GM18909 (cell line): ENCODE data around the gene AGTRAP.

Source experiments
- ATAC-seq: cut with Tn5 transposase; IDR thresholded peaks from one replicate; pipeline ENCODE4 v1.9.1; 2021; ENCODE audit warnings: mild to moderate bottlenecking; ENCODE audit not compliant: unreplicated experiment, poor library complexity

The AGTRAP gene

DNA sequence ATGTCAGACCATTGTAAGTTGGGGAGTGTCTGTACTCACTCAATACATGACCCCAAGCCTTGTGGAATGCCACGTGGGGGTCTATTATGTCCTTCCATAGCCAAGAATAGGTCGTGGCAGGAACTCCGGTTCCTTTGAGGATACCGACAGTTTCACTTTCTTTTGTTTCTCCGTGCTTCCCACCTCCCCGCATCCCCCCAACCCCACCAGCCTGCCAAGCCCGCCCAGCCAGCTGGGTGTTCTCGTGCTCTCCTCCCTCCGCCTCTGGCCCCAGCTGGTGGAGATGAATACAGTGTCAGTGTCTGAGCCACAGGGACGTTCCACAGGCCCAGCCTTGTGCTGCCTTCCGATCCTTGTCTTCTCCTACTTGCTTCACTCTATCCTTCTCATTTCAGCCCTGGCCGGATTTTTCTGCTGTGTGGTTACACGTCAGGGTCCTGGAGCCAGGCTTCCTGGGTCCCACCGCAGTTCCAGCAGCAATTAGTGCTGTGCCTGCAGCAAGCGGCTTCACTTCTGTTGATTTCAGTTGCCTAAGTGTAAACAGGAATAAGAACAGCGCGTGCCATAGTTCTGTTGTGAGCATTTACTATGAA, 4.1 kb upstream of the AGTRAP start:
- no peak for ATAC-seq

DNA sequence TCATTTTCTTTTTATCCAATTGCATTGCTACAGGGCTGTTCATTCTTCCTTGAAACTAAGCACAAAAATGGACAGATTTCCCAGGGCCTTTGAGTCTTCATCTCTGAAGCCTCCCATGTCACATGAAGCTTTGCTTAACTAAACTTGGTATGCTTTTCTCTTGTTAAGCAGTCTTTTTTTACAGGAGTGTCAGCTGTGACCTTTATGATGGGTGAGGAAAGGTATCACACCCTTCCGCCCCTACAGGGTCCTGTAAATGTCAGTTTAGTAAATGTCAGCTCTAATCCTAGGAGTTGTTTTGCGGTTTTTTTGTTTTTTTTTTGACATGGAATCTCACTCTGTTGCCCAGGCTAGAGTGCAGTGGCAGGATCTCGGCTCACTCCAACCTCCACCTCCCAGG, 2.6 kb upstream of the AGTRAP start:
- ATAC-seq, result no peak

DNA sequence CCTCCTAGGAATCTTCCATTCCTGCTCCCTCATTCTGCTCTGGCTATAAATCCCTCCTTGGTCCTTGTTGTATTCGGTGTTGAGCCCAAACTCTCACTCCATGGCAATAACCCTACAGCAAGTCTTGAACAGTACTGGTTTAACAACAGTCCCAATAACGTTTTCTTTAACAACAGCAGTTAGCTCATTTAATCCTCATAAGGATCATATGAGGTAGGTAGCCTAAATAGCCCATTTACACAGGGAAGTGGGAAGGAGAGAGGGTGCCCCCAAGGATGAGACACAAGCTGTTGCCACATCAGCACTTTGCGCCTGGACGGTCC, 444 bp upstream of the AGTRAP start:
- peak; percentile 24 for ATAC-seq

DNA sequence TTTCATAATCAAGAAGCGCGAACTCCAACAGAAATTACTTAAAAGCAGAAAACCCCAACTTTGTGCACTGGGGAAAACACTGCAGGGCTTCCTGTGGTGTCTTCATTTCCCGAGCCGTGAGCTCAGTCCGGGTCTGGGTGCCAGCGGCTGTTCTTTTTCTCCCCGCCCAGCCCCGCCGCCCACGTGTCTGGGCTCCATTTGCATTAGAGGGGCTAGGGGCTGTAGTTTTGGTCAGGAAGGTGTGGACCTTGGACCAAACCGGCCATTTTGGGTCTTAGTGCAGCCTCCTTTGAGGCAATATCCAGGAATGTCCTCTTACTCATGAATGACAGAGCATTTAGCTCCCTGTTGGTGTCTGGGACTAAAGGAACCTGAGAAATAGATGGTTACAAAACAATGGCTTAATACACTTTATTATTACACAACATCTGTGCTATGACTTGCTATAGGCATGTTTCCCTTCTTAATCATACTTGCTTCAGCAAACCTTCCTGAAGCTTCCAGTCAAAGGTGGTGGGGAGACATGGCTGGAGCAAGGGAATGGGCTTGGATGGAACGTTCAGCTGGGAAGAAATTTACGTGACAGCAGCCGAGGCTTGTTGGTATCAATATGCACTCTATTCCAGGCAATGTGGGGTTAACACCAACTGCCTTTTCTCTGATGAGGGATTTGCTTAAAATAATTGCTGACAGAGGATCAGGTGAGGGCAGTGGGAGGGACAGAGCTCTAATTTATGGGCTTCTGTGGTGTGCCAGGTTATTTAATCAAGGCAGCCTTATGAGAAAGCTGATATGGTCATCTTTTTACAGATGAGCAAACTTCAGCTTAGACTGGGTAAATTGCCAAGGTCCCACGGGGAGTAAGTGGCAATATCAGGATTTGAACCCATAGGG, 1.1 kb downstream of the AGTRAP start:
- no peak for ATAC-seq

DNA sequence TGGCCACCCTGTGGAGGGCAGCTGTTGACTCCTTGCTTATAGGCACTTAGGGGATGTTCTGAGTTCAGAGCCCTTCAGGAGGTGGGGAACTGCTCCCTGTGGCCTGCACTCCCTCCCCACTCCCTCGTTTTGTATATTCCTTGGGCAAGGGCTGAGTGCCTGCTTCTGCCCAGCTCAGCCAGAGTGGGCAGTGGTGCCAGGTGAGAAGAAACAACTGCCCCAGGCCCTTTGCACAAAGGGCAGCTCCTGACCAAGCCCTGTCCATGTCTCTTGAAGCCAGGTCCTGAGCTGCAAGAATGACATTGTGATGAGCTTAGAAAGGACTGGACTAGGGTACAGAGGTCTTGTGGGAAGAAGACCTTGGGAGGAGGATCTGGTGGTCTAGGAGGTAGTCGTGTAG, 2.2 kb downstream of the AGTRAP start:
- no peak for ATAC-seq

DNA sequence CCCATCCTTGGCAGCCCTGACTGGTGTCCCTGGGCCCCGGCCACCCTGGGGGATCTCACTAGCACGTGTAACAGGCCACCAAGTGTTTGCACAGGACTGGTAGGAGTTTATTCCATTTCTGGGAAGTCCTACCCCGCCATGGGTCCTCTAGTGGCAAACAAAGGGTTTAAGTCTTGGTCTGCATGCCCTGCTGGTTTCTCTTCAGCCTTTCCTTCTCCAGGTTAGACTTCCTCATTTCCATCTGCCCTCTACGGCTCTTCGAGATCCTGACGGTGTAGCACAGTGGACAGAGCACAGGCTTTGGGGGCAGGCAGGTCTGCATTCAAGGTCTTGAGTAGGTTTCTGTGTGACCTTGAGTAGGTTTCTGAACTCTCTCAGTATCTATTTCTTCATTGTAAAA, 2.8 kb downstream of the AGTRAP start:
- no peak for ATAC-seq

DNA sequence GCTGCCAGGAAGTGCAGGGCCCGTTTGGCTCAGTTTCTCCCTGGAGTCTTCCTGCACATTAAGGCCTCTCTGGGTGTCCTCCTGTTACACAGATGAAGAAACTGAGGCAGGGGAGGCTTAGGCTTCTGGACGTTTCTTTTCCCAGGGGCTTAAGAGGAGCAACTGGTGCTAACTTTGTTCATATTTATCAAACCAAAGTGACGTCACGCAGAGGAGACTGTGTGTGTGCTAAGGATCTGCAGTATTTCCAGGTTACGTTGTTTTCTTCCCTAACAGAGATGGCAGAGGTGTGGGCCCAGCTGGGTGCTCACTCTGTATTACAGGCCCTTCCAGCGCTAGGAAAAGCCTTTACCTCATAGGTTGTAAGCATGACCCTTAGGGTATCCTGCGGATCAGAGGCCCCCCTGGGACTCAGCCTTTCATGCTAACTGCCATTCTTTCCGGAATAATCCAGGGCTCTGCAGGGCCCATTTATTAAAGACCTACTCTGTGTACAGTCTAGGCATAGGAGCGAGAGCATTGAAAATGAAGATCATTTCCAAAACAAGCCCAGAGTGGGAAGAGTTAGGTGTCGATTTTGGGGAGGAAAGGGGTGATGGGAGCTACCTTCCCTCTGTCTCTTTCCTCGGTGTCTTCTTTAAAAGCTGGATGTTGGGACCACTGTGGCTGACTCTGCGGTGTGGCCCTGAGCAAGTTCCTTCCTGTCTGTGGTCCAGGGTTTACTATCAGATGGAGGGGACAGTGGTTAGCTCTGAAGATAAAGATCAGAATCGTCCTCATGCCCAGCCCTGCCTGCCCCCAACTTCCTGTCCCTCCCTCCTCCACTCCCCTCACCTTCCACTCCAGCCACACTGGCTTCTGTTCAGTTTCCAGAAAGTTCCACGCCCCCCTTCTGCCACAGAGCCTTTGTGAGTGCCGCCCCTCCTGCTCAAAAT, 4.6 kb downstream of the AGTRAP start:
- peak; percentile 40 for ATAC-seq

DNA sequence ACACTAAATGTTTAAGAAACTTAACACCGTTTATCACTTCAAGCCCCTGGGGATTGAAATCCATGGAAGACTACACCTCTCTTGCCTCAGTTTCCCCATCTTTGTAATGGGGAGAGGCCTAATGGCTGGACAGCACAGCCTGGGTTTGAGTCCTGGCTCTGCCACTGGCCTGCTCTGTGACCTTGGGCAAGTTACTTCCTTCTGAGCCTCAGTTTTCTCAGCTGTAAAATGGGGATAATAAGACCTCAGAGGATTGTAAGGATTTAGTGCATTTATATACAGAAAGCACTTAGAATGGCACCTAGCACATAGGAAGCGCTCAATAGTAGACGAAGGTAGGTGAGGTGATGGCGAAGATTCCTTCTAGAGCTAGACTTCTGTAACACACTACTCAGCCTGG, 5.5 kb downstream of the AGTRAP start:
- ATAC-seq, result no peak

DNA sequence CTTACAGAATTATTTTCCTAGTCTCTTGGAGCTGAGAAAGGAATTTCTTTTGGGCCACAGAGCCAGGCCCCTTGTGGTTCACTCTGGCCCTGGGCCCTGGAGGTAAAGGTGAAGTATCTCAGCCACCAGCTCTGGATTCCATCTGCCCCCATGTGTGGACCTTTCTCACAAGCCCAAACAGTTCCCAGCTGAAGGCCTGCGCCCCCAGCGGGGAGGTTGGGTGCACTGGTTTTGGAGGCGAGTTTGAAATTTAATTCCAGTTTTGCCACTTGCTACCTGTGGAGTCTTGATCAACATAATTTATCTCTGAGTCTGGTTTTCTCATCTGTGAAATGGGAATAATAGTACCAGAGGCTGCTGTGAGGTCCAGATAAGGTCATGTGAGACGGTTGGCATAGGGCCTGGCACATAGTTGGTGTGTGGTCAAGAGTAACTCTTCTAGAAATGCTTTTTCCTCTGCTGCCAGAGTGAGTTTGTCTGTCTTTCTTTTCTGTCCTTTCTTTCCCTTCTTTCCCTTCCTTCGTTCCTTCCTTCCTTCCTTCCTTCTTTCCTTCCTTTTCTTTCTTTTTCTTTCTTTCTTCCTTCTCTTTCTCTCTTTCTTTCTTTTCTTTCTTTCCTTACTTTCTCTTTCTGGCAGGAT, 6.1 kb downstream of the AGTRAP start:
- no peak for ATAC-seq

DNA sequence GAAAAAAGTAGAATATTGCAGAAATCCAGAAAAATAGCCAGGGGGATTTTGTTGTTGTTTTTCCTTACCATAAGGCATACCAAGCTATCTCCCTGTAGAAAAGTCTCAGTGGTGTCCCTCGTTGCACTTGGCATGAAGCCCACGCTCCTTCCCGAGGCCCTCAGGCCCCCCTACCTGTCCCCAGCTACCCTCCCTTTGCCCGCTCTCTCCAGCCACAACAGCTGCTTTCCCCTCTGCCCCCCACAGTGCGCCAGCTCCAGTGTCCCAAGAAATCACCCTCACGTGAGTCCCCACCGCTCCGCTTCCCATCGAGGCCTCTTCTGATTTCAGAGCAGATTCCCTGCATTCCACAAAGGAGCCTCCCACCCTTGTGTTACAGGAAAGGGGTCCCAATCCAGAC, 8.4 kb downstream of the AGTRAP start:
- ATAC-seq, result no peak

DNA sequence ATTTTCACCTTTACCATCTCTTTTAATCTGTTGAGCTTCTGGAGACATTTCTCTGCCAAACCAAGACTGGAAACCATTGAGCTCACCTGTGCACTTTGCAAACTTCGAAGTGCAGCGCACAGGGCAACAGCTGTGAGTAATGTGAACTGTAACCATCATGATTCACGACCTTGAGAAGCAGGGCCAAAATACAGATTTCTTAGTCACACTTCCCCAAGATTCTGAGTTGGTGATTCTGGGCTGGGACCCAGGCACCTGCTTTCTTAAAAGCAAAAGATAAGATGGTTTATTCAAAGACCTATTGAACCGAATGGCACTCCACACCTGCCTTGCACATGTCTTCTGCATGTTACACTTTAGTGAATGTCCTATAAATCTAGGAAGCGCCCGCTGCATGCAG, 10.2 kb downstream of the AGTRAP start:
- no peak for ATAC-seq

DNA sequence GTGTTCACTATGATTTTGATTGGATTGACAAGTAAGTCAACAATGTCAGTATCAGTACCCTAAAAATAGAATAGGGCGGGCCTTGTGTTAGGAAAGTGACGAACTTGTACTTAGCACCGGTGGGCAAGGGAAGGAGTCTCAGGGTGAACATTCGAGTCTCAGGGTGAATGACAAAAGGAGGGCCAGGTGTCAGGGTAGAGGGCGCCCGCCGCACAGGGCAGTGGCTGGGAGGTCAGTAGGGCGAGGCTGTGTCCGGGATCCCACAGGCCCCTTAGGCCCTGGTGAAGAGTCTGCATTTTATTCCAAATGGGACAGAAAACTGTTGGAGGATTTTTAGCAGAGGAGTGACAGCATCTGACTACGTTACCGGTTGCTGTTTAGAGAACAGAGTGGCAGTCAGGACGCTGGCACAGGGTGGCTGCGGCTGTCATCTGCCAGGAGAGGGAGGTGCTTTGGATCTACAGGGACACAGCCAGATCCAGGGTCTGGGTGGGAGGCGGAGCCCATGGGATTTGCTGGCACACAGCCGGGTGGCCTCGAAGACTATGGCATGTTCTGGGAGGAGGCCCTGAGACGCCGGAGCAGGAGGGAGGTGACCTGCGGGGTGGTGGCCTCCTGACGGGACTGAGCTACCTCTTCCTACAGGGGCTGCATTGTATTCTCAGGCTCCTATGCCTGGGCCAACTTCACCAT, 11.0 kb downstream of the AGTRAP start:
- ATAC-seq, result no peak

DNA sequence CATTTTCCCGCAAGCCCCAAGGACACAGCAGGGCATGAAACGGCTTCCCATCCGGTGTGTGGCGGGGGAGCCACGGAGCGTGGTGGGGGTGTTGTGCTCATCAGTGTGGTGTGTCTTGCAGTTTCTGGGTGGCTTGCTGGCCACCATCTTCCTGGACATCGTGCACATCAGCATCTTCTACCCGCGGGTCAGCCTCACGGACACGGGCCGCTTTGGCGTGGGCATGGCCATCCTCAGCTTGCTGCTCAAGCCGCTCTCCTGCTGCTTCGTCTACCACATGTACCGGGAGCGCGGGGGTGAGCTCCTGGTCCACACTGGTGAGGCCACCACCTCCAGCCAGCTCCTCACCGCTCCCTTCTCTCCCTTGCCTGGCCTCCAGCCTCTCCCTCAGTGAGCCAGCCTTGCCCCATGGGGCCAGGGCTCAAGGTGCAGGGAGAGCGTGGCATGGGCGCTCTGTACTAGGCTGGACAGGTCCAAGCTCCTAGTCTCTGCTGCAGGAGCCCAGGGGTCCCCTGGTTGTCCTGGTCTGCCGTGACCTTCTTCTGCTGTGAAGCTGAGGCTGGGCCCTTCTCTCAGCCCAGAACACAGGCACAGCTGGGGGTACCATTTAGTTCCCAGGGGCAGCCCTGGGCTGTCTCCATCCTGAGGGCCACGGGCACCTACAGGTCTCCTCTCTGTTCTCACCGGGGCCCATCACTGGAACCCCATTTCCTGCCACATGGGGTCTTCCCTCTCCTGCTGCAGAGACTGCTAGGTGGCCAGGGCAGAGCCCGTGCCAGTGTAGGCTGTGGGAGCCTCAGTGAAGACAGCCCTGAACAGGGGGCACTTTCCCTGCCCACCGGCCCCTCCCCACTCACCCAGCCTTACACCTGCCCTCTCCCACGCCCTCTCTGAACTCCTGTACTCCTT, 12.6 kb downstream of the AGTRAP start:
- peak; percentile 8 for ATAC-seq

DNA sequence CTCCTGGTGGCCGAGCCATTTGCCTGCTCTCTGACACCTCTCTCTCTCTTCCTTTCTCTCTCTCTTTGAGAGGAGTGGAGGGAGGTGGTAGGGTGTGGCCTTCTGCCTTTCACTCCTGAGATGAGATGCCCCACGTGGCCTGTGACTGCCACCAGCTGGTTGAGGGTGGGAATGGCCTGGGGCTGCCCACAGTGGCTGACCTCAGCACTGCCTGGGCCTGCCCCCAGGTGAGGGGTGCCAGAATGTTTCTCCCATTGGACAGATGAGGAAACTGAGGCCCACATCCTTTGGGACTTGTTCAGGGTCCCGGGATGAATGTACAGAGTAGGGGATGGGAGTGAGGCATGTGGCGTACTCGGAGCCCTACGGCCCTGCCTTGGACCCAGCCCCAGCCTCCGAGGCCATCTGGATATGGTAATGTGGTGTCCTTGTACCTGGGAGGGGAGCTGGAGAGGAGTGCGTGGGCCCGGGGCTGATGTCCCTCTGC, 13.3 kb downstream of the AGTRAP start:
- ATAC-seq, result peak; percentile 56

DNA sequence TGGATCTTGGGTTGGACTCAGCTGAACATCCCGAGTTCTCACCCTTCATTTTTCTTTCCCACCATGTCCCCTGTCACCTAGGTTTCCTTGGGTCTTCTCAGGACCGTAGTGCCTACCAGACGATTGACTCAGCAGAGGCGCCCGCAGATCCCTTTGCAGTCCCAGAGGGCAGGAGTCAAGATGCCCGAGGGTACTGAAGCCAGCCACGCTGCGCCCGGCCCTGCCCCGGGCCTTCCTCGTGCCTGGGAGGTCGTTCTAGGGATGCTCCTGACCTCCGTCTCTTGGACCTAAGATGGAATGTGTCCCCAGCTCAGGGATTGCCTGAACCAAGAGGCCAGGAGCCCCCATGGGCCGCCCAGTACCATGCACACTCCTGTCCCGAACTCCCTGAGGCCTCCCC, 14.1 kb downstream of the AGTRAP start:
- ATAC-seq, result no peak

DNA sequence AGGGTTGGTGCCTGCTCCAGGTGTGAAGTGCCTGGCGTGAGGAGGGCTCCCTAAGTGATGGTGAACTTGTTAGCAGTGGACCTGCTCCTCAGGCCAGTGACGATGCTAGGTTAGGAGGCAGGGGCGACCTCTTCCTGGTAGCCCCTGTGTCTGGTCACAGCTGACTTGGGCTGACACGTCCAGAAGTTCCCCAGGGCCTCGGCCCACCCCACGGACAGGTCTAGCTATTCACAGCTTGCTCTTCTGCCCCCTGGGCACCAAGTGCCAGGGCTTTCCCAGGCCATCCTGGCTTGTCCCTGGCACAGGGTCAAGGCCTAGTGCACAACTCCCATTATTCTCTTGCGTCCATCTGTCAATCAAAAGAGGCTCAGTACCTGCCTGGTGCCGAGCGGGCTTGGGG, 15.2 kb downstream of the AGTRAP start:
- no peak for ATAC-seq

DNA sequence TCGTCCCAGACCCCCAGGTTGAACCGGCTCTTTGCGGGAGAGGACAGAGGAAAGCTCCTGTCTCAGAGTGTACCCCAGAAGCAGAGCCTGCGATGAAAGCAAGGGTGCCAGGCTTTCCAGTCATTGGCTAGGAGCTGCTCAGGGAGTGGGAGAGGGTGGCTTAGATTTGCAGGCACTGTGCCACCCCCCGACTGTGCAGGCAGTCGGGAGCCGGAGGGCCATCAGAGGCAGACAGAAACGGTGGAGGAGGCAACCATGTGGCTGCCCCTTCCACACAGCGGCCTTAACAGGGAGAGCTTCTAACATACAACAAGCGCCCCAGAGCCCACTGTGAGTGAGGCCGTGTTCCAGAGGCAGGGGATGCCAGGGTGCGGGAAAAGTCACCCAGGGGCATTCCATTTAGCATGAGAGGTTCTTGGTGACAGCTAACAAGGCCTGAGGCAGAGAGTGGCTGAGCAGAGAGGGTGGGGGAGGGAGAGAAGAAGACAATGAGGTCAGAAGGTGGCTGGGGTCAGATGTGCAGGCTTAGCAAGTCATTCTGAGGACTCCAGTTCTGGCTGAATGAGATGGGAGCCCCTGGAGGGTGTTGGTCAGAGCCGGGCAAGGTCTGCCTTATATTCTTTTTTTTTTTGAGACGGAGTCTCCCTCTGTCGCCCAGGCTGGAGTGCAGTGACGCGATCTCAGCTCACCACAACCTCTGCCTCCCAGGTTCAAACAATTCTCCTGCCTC, 16.6 kb downstream of the AGTRAP start:
- ATAC-seq, result no peak

DNA sequence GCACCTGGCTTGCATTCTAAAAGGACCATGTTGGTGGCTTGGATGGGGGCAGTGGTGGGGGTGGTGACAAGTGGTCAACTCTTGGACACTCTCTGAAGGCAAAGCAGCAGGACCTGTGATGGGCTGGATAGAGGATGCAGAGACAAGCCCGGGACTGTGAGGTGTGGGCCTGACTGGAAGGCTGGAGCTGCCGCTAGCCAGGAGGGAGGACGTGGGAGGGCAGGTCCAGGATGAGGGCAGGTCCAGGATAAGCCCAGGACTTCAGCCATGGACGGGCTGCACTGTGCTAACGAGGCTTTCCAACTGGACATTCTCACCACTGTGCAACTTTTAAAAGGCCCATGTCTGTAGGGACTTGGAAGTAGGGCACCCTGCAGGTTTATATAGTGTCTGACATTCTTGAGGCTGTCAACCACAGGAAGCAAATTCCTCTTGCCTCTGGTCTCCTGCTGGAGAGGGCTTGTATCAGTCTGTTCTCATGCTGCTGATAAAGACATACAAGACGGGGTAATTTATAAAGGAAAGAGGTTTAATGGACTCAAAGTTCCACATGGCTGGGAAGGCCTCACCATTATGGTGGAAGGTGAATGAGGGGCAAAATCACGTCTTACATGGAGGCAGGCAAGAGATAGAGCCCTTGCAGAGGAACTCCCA, 17.7 kb downstream of the AGTRAP start:
- ATAC-seq, result no peak
